Progenitor cell of endocrine pancreas (in vitro differentiated cells): ENCODE data around the gene TCERG1L. TPM values are rescaled to one million over a fixed set of nuclear protein-coding genes. Genes with fewer than 3 reads are reported as not detected.

Experiments used
- DNase-seq: peaks from one replicate; pipeline ENCODE4 v3.0.0; 2021; ENCODE audit warnings: low spot score; ENCODE audit not compliant: unreplicated experiment
- H3K27ac Mint-ChIP-seq: 2 replicates; pipeline ENCODE4 v1.8.0; 2021; ENCODE audit warnings: mild to moderate bottlenecking, moderate library complexity, mixed read lengths
- H3K27me3 Mint-ChIP-seq: 2 replicates; pipeline ENCODE4 v1.8.0; 2021; ENCODE audit warnings: mixed read lengths
- H3K36me3 Mint-ChIP-seq: 2 replicates; pipeline ENCODE4 v1.8.0; 2022; ENCODE audit warnings: mixed read lengths; ENCODE audit not compliant: insufficient read depth
- H3K4me1 Mint-ChIP-seq: 2 replicates; pipeline ENCODE4 v1.8.0; 2021; ENCODE audit warnings: low read depth, mixed read lengths
- H3K4me3 Mint-ChIP-seq: 2 replicates; pipeline ENCODE4 v1.8.0; 2021; ENCODE audit warnings: low read depth, mild to moderate bottlenecking, moderate library complexity, mixed read lengths
- H3K9me3 Mint-ChIP-seq: 2 replicates; pipeline ENCODE4 v1.8.0; 2021; ENCODE audit warnings: low read depth, mixed read lengths
- total RNA-seq: library from RNA; stranded (reverse); gene quantifications from 2 replicates; pipeline ENCODE4 v1.2.1, GENCODE V29; 2021
- TF ChIP-seq, protein P1 (sequence below): fragments of 200-600 bp; sonication (generic); IDR thresholded peaks from one replicate; pipeline ENCODE4 v1.5.0; 2021; ENCODE audit warnings: antibody characterized with exemption, mild to moderate bottlenecking; ENCODE audit not compliant: unreplicated experiment

Gene TCERG1L
- total RNA-seq, 1 donor from 2014 or later: 0.53 TPM

DNA sequence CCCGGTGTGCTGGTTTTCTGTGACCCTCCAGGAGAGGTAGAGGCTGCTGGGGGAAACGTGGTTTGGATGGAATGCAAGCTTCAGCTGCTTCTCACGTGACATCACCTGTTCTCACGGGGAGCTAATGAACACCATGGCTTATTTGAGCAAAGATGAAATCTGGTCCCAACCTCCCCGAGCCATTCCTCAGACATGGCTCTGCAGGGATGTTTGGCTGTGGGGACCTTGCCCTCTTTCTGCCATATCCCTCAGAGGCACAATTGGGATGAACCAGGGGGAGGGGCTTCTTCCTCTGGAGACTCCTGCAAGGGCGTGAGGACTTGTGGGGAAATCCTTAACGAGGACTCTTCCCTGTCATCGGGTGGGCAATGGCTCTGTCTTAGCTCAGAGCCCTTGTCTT is 236.8 kb downstream of the TCERG1L start:
- no peaks in the 10 kb centered on the region for H3K36me3 Mint-ChIP-seq
- H3K27ac Mint-ChIP-seq: no peak overlapping the region
- DNase-seq: no peak
- H3K4me1 Mint-ChIP-seq: no peaks in the 10 kb centered on the region
- H3K27me3 Mint-ChIP-seq: peaks cover 5% of the 10 kb centered on the region
- no peak overlapping the region for H3K4me3 Mint-ChIP-seq
- H3K9me3 Mint-ChIP-seq: no peaks in the 10 kb centered on the region
- TF ChIP-seq, protein P1, sequence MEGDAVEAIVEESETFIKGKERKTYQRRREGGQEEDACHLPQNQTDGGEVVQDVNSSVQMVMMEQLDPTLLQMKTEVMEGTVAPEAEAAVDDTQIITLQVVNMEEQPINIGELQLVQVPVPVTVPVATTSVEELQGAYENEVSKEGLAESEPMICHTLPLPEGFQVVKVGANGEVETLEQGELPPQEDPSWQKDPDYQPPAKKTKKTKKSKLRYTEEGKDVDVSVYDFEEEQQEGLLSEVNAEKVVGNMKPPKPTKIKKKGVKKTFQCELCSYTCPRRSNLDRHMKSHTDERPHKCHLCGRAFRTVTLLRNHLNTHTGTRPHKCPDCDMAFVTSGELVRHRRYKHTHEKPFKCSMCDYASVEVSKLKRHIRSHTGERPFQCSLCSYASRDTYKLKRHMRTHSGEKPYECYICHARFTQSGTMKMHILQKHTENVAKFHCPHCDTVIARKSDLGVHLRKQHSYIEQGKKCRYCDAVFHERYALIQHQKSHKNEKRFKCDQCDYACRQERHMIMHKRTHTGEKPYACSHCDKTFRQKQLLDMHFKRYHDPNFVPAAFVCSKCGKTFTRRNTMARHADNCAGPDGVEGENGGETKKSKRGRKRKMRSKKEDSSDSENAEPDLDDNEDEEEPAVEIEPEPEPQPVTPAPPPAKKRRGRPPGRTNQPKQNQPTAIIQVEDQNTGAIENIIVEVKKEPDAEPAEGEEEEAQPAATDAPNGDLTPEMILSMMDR: no peak

DNA sequence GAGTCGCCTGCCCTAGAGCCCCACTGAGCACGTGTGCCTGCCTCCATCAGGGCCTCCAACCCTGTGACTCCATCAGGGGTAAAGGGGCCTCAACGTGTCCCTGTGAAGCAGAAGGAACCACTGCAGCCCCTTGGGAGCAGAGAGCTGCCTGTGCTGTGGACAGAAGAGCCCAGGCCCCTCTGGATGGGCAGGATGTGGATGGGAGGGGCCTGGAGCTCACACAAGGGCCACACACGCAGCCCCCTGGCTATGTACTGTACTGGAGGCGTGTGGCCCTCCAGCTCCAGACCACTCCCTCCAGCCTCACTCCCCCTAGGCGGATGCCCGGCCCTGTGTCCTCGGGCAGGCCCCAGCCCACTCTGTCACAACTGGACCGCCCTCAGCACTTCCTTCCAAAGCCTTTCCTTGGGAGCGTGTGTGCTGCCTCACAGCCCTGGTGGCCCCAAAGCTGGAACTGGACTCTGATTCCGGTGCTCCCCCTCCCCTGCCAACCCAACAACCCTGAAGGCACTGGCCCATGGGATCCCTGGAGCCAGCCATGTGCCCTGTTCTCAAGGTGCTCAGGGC is 238.0 kb downstream of the TCERG1L start:
- Mint-ChIP-seq H3K4me3 (no peak overlapping the region), H3K27ac (no peak overlapping the region), H3K9me3 (no peaks in the 10 kb centered on the region), H3K4me1 (no peaks in the 10 kb centered on the region), H3K36me3 (no peaks in the 10 kb centered on the region), H3K27me3 (peaks cover 5% of the 10 kb centered on the region)
- no peak for DNase-seq
- TF ChIP-seq, protein P1: no peak

DNA sequence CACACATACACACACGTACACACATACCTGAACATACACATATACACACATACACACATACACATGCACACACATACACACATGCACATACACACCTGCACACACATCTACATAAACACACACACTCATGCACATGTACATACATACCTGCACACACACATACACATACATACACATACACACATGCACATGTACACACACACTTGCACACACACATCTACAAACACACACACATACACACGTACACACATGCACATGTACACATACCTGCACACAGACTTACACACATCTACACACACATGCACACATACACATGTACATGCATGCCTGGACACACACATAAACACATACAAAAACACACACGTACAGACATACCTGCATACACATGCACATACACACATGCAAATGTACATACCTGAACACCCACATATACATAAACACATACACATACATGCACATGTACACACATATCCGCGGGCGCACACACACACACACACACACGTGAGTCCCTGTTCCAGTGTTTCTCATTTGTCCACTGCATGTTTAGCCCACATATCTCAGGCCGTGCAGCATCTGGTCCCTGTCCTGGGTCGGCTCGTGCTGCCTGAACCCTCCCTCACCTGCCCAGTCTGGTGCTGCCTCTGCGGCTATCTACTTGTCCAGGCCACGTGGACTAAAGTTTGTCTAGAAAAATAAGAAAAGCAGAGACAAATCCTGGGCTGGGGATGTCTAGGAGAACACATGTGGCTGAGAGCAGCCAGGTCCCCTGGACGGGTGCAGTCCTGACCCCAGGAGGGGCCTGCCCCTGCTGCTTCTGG is 238.7 kb downstream of the TCERG1L start:
- Mint-ChIP-seq H3K27ac (no peak overlapping the region), H3K36me3 (no peaks in the 10 kb centered on the region), H3K27me3 (peaks cover 7% of the 10 kb centered on the region), H3K4me3 (no peak overlapping the region), H3K9me3 (no peaks in the 10 kb centered on the region), H3K4me1 (no peaks in the 10 kb centered on the region)
- no peak for DNase-seq
- TF ChIP-seq, protein P1: no peak

DNA sequence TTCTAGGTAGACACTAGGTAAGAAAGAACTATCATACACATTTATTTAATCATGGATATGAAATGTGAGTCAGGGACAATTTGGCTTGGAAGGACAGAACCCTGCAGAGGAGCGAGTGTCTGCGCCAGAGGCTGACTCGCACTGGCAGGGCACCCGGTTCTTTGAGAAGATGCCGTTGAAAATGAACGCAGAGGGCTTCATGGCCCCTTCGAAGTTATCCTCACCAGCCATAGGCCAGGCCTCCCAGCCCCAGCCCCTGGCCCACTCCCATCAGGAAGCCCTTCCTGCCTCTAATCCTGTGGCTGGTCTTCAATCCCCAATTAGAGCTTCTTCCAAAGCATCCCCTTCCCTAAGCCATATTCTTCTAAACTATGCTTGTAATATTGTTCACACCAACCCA is 239.8 kb downstream of the TCERG1L start:
- Mint-ChIP-seq H3K4me3 (no peak overlapping the region), H3K9me3 (no peaks in the 10 kb centered on the region), H3K27me3 (peaks cover 10% of the 10 kb centered on the region), H3K27ac (no peak overlapping the region), H3K4me1 (no peaks in the 10 kb centered on the region), H3K36me3 (no peaks in the 10 kb centered on the region)
- DNase-seq: no peak
- TF ChIP-seq, protein P1: no peak

DNA sequence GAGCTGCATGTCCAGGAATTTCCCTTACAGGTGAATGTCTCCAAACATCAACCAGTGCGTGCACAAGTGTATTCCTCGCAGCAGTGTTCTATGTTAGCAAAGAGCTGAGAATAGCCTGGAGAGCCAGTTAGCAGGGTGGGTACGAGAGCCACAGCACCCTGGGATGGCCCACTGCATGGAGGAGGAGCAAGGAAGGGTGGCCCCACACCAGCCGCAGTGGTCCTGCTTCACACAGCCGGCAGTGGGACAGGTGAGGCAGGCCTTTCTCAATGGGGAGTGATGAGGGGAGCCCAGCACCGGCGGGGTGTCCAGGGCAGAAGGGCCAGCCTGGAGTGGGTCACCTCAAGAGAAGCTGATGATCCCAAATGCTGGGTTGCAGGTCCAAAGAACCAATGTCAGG is 240.7 kb downstream of the TCERG1L start:
- H3K9me3 Mint-ChIP-seq: no peaks in the 10 kb centered on the region
- no peaks in the 10 kb centered on the region for H3K4me1 Mint-ChIP-seq
- no peak overlapping the region for H3K4me3 Mint-ChIP-seq
- DNase-seq: no peak
- peaks cover 12% of the 10 kb centered on the region for H3K27me3 Mint-ChIP-seq
- TF ChIP-seq, protein P1: no peak
- no peaks in the 10 kb centered on the region for H3K36me3 Mint-ChIP-seq
- H3K27ac Mint-ChIP-seq: no peak overlapping the region
